HG03354 (cell line): ENCODE measurements around the gene TMEM271.

ENCODE experiments used
- ATAC-seq: cut with Tn5 transposase; IDR thresholded peaks from one replicate; pipeline ENCODE4 v1.9.1; 2021; ENCODE audit warnings: mild to moderate bottlenecking; ENCODE audit not compliant: unreplicated experiment, poor library complexity, severe bottlenecking

TMEM271 gene

GRCh38 chr4:537436-538264 is 38.4 kb downstream of the TMEM271 start:
- ATAC-seq: no peak

GRCh38 chr4:536351-536972 is 39.6 kb downstream of the TMEM271 start:
- no peak for ATAC-seq

- no peak for ATAC-seq
These were observed 40.2 kb downstream of the TMEM271 start for GRCh38 chr4:535924-536281.

GRCh38 chr4:535181-535923 is 40.7 kb downstream of the TMEM271 start:
- no peak for ATAC-seq

- ATAC-seq: no peak
These were observed 41.4 kb downstream of the TMEM271 start for GRCh38 chr4:534576-535151.

GRCh38 chr4:534101-534575 is 42.0 kb downstream of the TMEM271 start:
- no peak for ATAC-seq

- no peak for ATAC-seq
These were observed 42.6 kb downstream of the TMEM271 start for GRCh38 chr4:533318-534100.

- ATAC-seq: no peak
These were observed 43.3 kb downstream of the TMEM271 start for GRCh38 chr4:532588-533317.

- no peak for ATAC-seq
These were observed 44.2 kb downstream of the TMEM271 start for GRCh38 chr4:531721-532565.

GRCh38 chr4:531076-531475 is 45.0 kb downstream of the TMEM271 start:
- no peak for ATAC-seq

- no peak for ATAC-seq
These were observed 45.9 kb downstream of the TMEM271 start for GRCh38 chr4:530017-530781.

GRCh38 chr4:529563-529962 is 46.5 kb downstream of the TMEM271 start:
- ATAC-seq: no peak

- ATAC-seq: no peak
These were observed 47.3 kb downstream of the TMEM271 start for GRCh38 chr4:528835-529234.

- no peak for ATAC-seq
These were observed 47.8 kb downstream of the TMEM271 start for GRCh38 chr4:528296-528695.

GRCh38 chr4:526971-527460 is 49.1 kb downstream of the TMEM271 start:
- no peak for ATAC-seq

- ATAC-seq: no peak
These were observed 49.7 kb downstream of the TMEM271 start for GRCh38 chr4:526189-526909.

- ATAC-seq: no peak
These were observed 50.4 kb downstream of the TMEM271 start for GRCh38 chr4:525660-526059.
